WTC11 (cell line): Measurements from ENCODE around the gene ALK. TPM values are rescaled to one million over a fixed set of nuclear protein-coding genes. Genes with fewer than 3 reads are reported as not detected.

ENCODE experiments used
- ATAC-seq: fragments of 200-7000 bp; cut with Tn5 transposase; 2 replicates; pipeline ENCODE4 v1.10.0; 2021; ENCODE audit warnings: mild to moderate bottlenecking, moderate library complexity
- CTCF ChIA-PET: fragments of 300-600 bp; sonication (Branson Sonifier 250); formaldehyde crosslinking; loops from one replicate; lab custom pipeline; 2021; ENCODE audit warnings: antibody characterized with exemption; lab: Charles Lee
- POLR2A ChIA-PET: fragments of 350-600 bp; sonication (Branson Sonifier 250); formaldehyde crosslinking; loops from one replicate; lab custom pipeline; 2021; ENCODE audit warnings: antibody characterized with exemption; lab: Charles Lee
- DNase-seq: peaks from one replicate; pipeline ENCODE4 v3.0.0; 2021; ENCODE audit warnings: low spot score
- H3K27ac Mint-ChIP-seq: 2 replicates; pipeline ENCODE4 v1.8.0; 2021; ENCODE audit warnings: mixed read lengths
- H3K27me3 Mint-ChIP-seq: 2 replicates; pipeline ENCODE4 v1.8.0; 2021; ENCODE audit warnings: low read depth, mild to moderate bottlenecking, moderate library complexity, mixed read lengths
- H3K36me3 Mint-ChIP-seq: 2 replicates; pipeline ENCODE4 v1.8.0; 2021; ENCODE audit warnings: mixed read lengths
- H3K4me1 Mint-ChIP-seq: 2 replicates; pipeline ENCODE4 v1.8.0; 2022; ENCODE audit warnings: mixed read lengths
- H3K4me3 Mint-ChIP-seq: 2 replicates; pipeline ENCODE4 v1.8.0; 2021; ENCODE audit warnings: mild to moderate bottlenecking, moderate library complexity, mixed read lengths
- H3K9me3 Mint-ChIP-seq: 2 replicates; pipeline ENCODE4 v1.8.0; 2021; ENCODE audit warnings: mixed read lengths
- ATF1 ChIP-seq: sonication (generic); formaldehyde crosslinking; IDR thresholded peaks from 2 replicates; pipeline ENCODE4 v1.8.1; 2023; ENCODE audit warnings: mild to moderate bottlenecking, moderate library complexity, missing genetic modification reagents
- CREB1 ChIP-seq: sonication (generic); formaldehyde crosslinking; IDR thresholded peaks from 2 replicates; pipeline ENCODE4 v1.8.0; 2023; ENCODE audit warnings: mild to moderate bottlenecking, missing genetic modification reagents
- EMX1 ChIP-seq: fragments of 250-450 bp; sonication (Bioruptor Pico); IDR thresholded peaks from 2 replicates; pipeline ENCODE4 v1.8.0; 2021; ENCODE audit warnings: mild to moderate bottlenecking
- FOXK1 ChIP-seq: sonication (generic); formaldehyde crosslinking; IDR thresholded peaks from 2 replicates; pipeline ENCODE4 v1.8.0; 2022; ENCODE audit warnings: mild to moderate bottlenecking, moderate library complexity, missing genetic modification reagents
- JAZF1 ChIP-seq: fragments of 250-450 bp; sonication (Bioruptor Pico); IDR thresholded peaks from 2 replicates; pipeline ENCODE4 v1.9.0; 2021; ENCODE audit warnings: moderate library complexity, mild to moderate bottlenecking, inconsistent platforms
- KAT7 ChIP-seq: sonication (generic); formaldehyde crosslinking; IDR thresholded peaks from 2 replicates; pipeline ENCODE4 v1.8.1; 2023; ENCODE audit warnings: missing genetic modification reagents, mild to moderate bottlenecking, borderline replicate concordance
- MLX ChIP-seq: sonication (generic); formaldehyde crosslinking; IDR thresholded peaks from 2 replicates; pipeline ENCODE4 v1.8.1; 2023; ENCODE audit warnings: mild to moderate bottlenecking, missing genetic modification reagents, moderate library complexity
- MXD4 ChIP-seq: fragments of 250-450 bp; sonication (Bioruptor Pico); IDR thresholded peaks from 2 replicates; pipeline ENCODE4 v1.8.0; 2021; ENCODE audit warnings: mild to moderate bottlenecking, moderate library complexity, borderline replicate concordance
- NFE2L1 ChIP-seq: sonication (generic); formaldehyde crosslinking; IDR thresholded peaks from 2 replicates; pipeline ENCODE4 v1.8.1; 2023; ENCODE audit warnings: missing genetic modification reagents
- NFYB ChIP-seq: sonication (generic); formaldehyde crosslinking; conservative IDR thresholded peaks from 2 replicates; pipeline ENCODE4 v1.8.0; 2022; ENCODE audit warnings: low read depth, missing genetic modification reagents
- NR2C2 ChIP-seq: sonication (generic); formaldehyde crosslinking; IDR thresholded peaks from 2 replicates; pipeline ENCODE4 v1.8.0; 2022; ENCODE audit warnings: mild to moderate bottlenecking, missing genetic modification reagents
- OVOL2 ChIP-seq: fragments of 250-450 bp; sonication (Bioruptor Pico); IDR thresholded peaks from 2 replicates; pipeline ENCODE4 v1.9.0; 2021; ENCODE audit warnings: mild to moderate bottlenecking, borderline replicate concordance
- RORB ChIP-seq: fragments of 250-450 bp; sonication (Bioruptor Pico); IDR thresholded peaks from 2 replicates; pipeline ENCODE4 v1.9.0; 2021; ENCODE audit warnings: mild to moderate bottlenecking
- SMAD4 ChIP-seq: sonication (generic); formaldehyde crosslinking; IDR thresholded peaks from 2 replicates; pipeline ENCODE4 v1.8.0; 2022; ENCODE audit warnings: mild to moderate bottlenecking, missing genetic modification reagents
- TP53 ChIP-seq: sonication (generic); formaldehyde crosslinking; IDR thresholded peaks from 2 replicates; pipeline ENCODE4 v1.8.1; 2023; ENCODE audit warnings: mild to moderate bottlenecking, missing genetic modification reagents
- USF2 ChIP-seq: sonication (generic); formaldehyde crosslinking; IDR thresholded peaks from 2 replicates; pipeline ENCODE4 v1.8.1; 2023; ENCODE audit warnings: mild to moderate bottlenecking, missing genetic modification reagents, moderate library complexity
- ZMAT4 ChIP-seq: fragments of 250-450 bp; sonication (Bioruptor Pico); IDR thresholded peaks from 2 replicates; pipeline ENCODE4 v1.9.0; 2021; ENCODE audit warnings: mild to moderate bottlenecking
- ZNF121 ChIP-seq: sonication (generic); formaldehyde crosslinking; IDR thresholded peaks from 2 replicates; pipeline ENCODE4 v1.8.0; 2023; ENCODE audit warnings: missing genetic modification reagents
- ZNF416 ChIP-seq: fragments of 250-450 bp; sonication (Bioruptor Pico); IDR thresholded peaks from 2 replicates; pipeline ENCODE4 v1.9.0; 2021; ENCODE audit warnings: mild to moderate bottlenecking, inconsistent platforms
- total RNA-seq: library from RNA; stranded (reverse); gene quantifications from 3 replicates; pipeline ENCODE4 v1.2.3, GENCODE V29; 2021
- TF ChIP-seq, protein P1 (sequence below): sonication (generic); formaldehyde crosslinking; conservative IDR thresholded peaks from 2 replicates; pipeline ENCODE4 v1.8.1; 2022; ENCODE audit warnings: mild to moderate bottlenecking, missing genetic modification reagents
- TF ChIP-seq, protein P2 (sequence below): sonication (generic); formaldehyde crosslinking; IDR thresholded peaks from 2 replicates; pipeline ENCODE4 v1.8.0; 2023; ENCODE audit warnings: missing genetic modification reagents
- TF ChIP-seq, protein P3 (sequence below): sonication (generic); formaldehyde crosslinking; IDR thresholded peaks from 2 replicates; pipeline ENCODE4 v1.8.1; 2022; ENCODE audit warnings: low read depth, missing genetic modification reagents, borderline replicate concordance

ALK gene
- total RNA-seq, 1 experiment from 2014 or later, result not detected

DNA sequence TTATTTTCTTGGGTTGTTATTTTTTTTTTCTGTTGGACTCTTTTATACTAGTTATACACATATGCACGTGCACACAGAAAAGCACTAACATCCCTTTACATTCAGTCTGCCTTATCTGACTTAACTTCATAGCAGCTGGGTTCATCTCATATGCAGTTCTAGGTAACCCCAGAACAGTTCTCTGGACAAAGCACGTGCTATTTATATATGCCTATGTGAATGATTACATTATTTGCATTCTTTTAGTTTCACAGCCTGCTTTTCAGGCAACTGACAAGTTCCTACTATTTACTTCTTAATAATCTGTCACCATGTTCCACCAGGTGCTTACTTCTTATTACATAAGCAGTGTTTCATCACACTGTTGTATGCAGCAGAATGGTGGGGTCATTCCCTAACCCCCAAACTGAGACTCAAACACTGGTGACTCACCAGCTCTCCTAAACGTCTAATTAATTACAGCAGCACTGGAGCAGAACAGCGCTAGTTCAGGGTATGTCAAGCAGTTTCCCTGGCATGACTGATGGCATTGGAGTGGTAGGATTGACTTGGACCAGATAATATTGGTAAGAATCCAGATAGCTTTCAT is 433.3 kb downstream of the ALK start:
- POLR2A ChIA-PET, result interaction anchor here (0.7 kb wide), 1 partner anchor 514 kb away, joined by 3 read pairs; no protein-coding TSS in a partner anchor
- Mint-ChIP-seq H3K9me3 (peaks cover 11% of the 10 kb centered on the region), H3K36me3 (peaks cover 4% of the 10 kb centered on the region), H3K4me1 (peaks cover 13% of the 10 kb centered on the region), H3K27ac (no peak overlapping the region), H3K27me3 (no peaks in the 10 kb centered on the region), H3K4me3 (no peak overlapping the region)
- ATAC-seq, result no peak
- TF ChIP-seq FOXK1, result no peak
- TF ChIP-seq, protein P1, sequence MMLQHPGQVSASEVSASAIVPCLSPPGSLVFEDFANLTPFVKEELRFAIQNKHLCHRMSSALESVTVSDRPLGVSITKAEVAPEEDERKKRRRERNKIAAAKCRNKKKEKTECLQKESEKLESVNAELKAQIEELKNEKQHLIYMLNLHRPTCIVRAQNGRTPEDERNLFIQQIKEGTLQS, result no peak
- no peak for TF ChIP-seq OVOL2 (CRISPR knock-in tag)
- TF ChIP-seq EMX1, result no peak
- TF ChIP-seq, all 79 proteins: peak for 0
- CTCF ChIA-PET, result no interaction called here
- DNase-seq, result no peak

DNA sequence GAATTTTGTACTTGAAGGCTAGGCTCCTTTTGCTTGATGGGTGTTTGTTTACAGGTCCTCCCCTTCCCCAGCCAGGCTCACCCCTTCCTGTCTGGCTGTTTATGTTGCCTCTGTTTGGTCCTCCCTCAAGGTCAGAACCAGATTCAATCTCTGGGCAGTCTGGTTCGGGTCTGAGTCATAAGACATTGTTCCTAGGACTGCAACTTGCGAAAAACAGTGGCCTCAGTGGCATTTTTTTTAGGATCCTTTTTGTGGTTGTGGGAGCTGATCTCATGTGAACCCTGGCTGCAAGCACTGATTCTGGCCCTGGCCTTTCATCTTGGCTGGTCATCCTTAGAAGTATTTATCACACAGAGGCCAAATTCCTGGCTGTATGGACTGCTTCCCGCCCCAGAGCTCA is 435.8 kb downstream of the ALK start:
- DNase-seq (no peak), ATAC-seq (no peak)
- Mint-ChIP-seq H3K9me3 (peaks cover 11% of the 10 kb centered on the region), H3K27ac (no peak overlapping the region), H3K4me1 (peaks cover 13% of the 10 kb centered on the region), H3K4me3 (no peak overlapping the region), H3K27me3 (no peaks in the 10 kb centered on the region), H3K36me3 (peaks cover 4% of the 10 kb centered on the region)
- TF ChIP-seq ATF1 (CRISPR knock-in tag) (no peak), JAZF1 (CRISPR knock-in tag) (no peak), USF2 (no peak), RORB (no peak), SMAD4 (CRISPR knock-in tag) (no peak), ZNF121 (CRISPR knock-in tag) (no peak), TP53 (CRISPR knock-in tag) (no peak)
- TF ChIP-seq, protein P2, sequence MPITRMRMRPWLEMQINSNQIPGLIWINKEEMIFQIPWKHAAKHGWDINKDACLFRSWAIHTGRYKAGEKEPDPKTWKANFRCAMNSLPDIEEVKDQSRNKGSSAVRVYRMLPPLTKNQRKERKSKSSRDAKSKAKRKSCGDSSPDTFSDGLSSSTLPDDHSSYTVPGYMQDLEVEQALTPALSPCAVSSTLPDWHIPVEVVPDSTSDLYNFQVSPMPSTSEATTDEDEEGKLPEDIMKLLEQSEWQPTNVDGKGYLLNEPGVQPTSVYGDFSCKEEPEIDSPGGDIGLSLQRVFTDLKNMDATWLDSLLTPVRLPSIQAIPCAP (CRISPR knock-in tag), result no peak
- CTCF ChIA-PET, result no interaction called here
- POLR2A ChIA-PET, result no interaction called here

GRCh38 chr2:29485117-29485516 is 436.3 kb downstream of the ALK start:
- CTCF ChIA-PET, result no interaction called here
- Mint-ChIP-seq H3K4me1 (peaks cover 11% of the 10 kb centered on the region), H3K36me3 (peaks cover 4% of the 10 kb centered on the region), H3K27me3 (no peaks in the 10 kb centered on the region)
- no peak for TF ChIP-seq NFYB (CRISPR knock-in tag)
- TF ChIP-seq, all 79 proteins: peak for 0
- peaks cover 11% of the 10 kb centered on the region for H3K9me3 Mint-ChIP-seq
- H3K27ac Mint-ChIP-seq, result no peak overlapping the region
- no peak overlapping the region for H3K4me3 Mint-ChIP-seq
- POLR2A ChIA-PET, result no interaction called here
- ATAC-seq, result no peak
- no peak for DNase-seq

DNA sequence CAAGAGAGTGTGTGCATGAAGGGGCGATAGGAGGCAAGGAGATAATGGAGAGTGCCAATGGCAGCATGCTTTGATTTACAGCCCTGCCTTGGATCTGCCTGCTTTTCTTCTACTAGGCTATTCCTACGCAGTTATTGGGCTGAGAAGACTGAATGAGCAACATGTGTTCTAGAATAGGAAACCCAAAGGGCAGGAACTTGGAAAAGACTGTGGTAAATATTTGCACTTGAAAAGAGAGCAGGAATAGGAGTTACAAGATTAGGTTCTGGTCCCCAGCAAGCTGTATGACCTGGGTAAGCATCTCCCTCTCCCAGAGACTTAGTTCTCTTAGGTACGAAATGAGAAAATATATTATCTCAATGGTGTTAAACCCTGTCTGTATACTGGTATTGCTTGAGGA is 438.5 kb downstream of the ALK start:
- CTCF ChIA-PET, result no interaction called here
- POLR2A ChIA-PET, result no interaction called here
- no peak for TF ChIP-seq CREB1 (CRISPR knock-in tag)
- TF ChIP-seq ZNF416 (CRISPR knock-in tag), result no peak
- TF ChIP-seq KAT7 (CRISPR knock-in tag), result no peak
- TF ChIP-seq TP53 (CRISPR knock-in tag), result no peak
- no peak for TF ChIP-seq EMX1
- no peak for TF ChIP-seq ZMAT4
- TF ChIP-seq MLX (CRISPR knock-in tag), result no peak
- TF ChIP-seq NR2C2 (CRISPR knock-in tag), result no peak
- no peak for TF ChIP-seq NFE2L1
- TF ChIP-seq, protein P3, sequence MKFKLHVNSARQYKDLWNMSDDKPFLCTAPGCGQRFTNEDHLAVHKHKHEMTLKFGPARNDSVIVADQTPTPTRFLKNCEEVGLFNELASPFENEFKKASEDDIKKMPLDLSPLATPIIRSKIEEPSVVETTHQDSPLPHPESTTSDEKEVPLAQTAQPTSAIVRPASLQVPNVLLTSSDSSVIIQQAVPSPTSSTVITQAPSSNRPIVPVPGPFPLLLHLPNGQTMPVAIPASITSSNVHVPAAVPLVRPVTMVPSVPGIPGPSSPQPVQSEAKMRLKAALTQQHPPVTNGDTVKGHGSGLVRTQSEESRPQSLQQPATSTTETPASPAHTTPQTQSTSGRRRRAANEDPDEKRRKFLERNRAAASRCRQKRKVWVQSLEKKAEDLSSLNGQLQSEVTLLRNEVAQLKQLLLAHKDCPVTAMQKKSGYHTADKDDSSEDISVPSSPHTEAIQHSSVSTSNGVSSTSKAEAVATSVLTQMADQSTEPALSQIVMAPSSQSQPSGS, result no peak
- no peak for TF ChIP-seq MXD4 (CRISPR knock-in tag)

More for the DNA sequence above, 438.5 kb downstream of the ALK start:
- Mint-ChIP-seq H3K9me3 (peaks cover 11% of the 10 kb centered on the region), H3K36me3 (peaks cover 4% of the 10 kb centered on the region), H3K4me1 (peaks cover 8% of the 10 kb centered on the region; the same call in 1 of the 2 replicates), H3K27me3 (no peaks in the 10 kb centered on the region), H3K4me3 (no peak overlapping the region), H3K27ac (no peak overlapping the region)
- DNase-seq (no peak), ATAC-seq (no peak)
